SU-DHL-6 (cell line): ENCODE results near the gene PGA4.
"Not testable (repeated sequence)": the region's sequence is repeated elsewhere in the genome, so short reads cannot be mapped to it uniquely, and the experiment has no call there.

Experiments
- H2AFZ ChIP-seq: fragments of 200-600 bp; sonication (generic); 2 replicates; pipeline ENCODE4 v1.6.1; 2014; ENCODE audit warnings: low read depth, mild to moderate bottlenecking, moderate library complexity, mixed read lengths, antibody characterized with exemption, low read length; ENCODE audit not compliant: severe bottlenecking
- H3F3A ChIP-seq: fragments of 200-600 bp; shearing (Covaris generic); 2 replicates; pipeline ENCODE4 v1.6.0; 2016; ENCODE audit warnings: antibody characterized with exemption, mild to moderate bottlenecking; ENCODE audit not compliant: insufficient read depth
- H3K27ac ChIP-seq: fragments of 200-600 bp; sonication (generic); 2 replicates; pipeline ENCODE4 v1.5.1; 2016; ENCODE audit warnings: low read depth, mild to moderate bottlenecking, low read length, moderate library complexity, mixed read lengths
- H3K27me3 ChIP-seq: fragments of 200-600 bp; sonication (generic), shearing (Covaris generic); 2 replicates; pipeline ENCODE4 v1.6.0; 2014; ENCODE audit warnings: mild to moderate bottlenecking, low read length
- H3K36me3 ChIP-seq: fragments of 200-600 bp; sonication (generic); 2 replicates; pipeline ENCODE4 v1.6.1; 2014; ENCODE audit warnings: mild to moderate bottlenecking, low read length, mixed read lengths
- H3K4me2 ChIP-seq: fragments of 300-600, 200-600 bp; shearing (Covaris generic), sonication (generic); 2 replicates; pipeline ENCODE4 v1.6.0; 2014; ENCODE audit warnings: low read length, low read depth, mild to moderate bottlenecking; ENCODE audit not compliant: poor library complexity, severe bottlenecking
- H3K4me3 ChIP-seq: fragments of 200-600 bp; sonication (generic); 2 replicates; pipeline ENCODE4 v1.5.1; 2014; ENCODE audit warnings: antibody characterized with exemption, low read length, mild to moderate bottlenecking, mixed read lengths; ENCODE audit not compliant: insufficient read depth, poor library complexity, severe bottlenecking
- H3K79me2 ChIP-seq: fragments of 200-600 bp; sonication (generic); 2 replicates; pipeline ENCODE4 v1.6.1; 2014; ENCODE audit warnings: mild to moderate bottlenecking, low read length, moderate library complexity; ENCODE audit not compliant: insufficient read depth
- H3K9ac ChIP-seq: fragments of 200-600 bp; sonication (generic); 2 replicates; pipeline ENCODE4 v1.7.0; 2014; ENCODE audit warnings: mild to moderate bottlenecking, low read length
- H3K9me2 ChIP-seq: fragments of 200-600 bp; sonication (generic); replicated peaks from 2 replicates; pipeline ENCODE4 v1.6.1; 2014; ENCODE audit warnings: low read length; ENCODE audit not compliant: insufficient read depth
- H3K9me3 ChIP-seq: fragments of 200-600 bp; sonication (generic); 2 replicates; pipeline ENCODE4 v1.6.1; 2014; ENCODE audit warnings: low read length, mixed read lengths; ENCODE audit not compliant: insufficient read depth
- H4K20me1 ChIP-seq: fragments of 200-600 bp; sonication (generic); 2 replicates; pipeline ENCODE4 v1.6.1; 2014; ENCODE audit warnings: low read depth, mild to moderate bottlenecking, antibody characterized with exemption, low read length, moderate library complexity, mixed read lengths
- CTCF ChIP-seq: fragments of 200-600 bp; sonication (generic); IDR thresholded peaks from one replicate; pipeline ENCODE4 v1.5.1; 2017; ENCODE audit warnings: antibody characterized with exemption, mild to moderate bottlenecking, low read length, moderate library complexity; ENCODE audit not compliant: insufficient read depth, poor library complexity, severe bottlenecking
- EZH2phosphoT487 ChIP-seq: fragments of 200-600 bp; sonication (generic), shearing (Covaris generic); conservative IDR thresholded peaks from 2 replicates; pipeline ENCODE4 v1.6.1; 2018; ENCODE audit warnings: mild to moderate bottlenecking, antibody characterized with exemption, low read length, moderate library complexity, mixed read lengths

PGA4 gene

GRCh38 chr11:61222047-61222446 lies at the start of gene PGA4:
TSS of gene PGA4 (plus strand) at chr11:61222347. CDS start at chr11:61222401, 54 bp downstream.
- H3K27me3 ChIP-seq, H3K9me3 ChIP-seq, H3K9ac ChIP-seq, H4K20me1 ChIP-seq, H3F3A ChIP-seq, H3K4me2 ChIP-seq, H2AFZ ChIP-seq, H3K4me3 ChIP-seq, H3K36me3 ChIP-seq, H3K9me2 ChIP-seq, H3K79me2 ChIP-seq, H3K27ac ChIP-seq: not testable (repeated sequence)

DNA sequence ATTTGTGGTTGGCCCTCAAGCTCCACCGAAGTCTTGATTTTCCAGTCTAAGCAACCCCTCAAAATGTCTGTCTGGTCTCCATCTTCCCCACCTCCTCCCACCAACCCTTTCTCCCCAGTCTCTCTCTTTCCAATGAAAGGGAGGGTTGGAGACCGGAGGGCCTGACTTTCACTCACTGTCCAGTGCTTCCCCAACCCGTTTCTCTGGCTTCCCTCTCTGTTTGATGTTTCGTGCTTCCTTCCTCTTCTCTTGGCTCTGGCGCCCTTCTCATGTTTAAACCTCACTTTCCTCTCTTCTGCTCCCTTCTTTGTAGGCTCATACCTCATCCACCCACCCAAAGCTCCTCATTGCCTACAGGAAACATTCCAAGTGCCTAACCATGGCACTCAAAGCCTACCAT lies 49.8 kb upstream of the PGA4 start:
- no peaks in the 10 kb centered on the region for H3K36me3 ChIP-seq
- no peak overlapping the region for H3K4me3 ChIP-seq
- no peak overlapping the region for H3K4me2 ChIP-seq
- no peak overlapping the region for H3K27ac ChIP-seq
- no peak overlapping the region for H2AFZ ChIP-seq
- H3K79me2 ChIP-seq = no peaks in the 10 kb centered on the region
- no peaks in the 10 kb centered on the region for H3K9me3 ChIP-seq
- H3K27me3 ChIP-seq = no peaks in the 10 kb centered on the region
- no peaks in the 10 kb centered on the region for H3F3A ChIP-seq
- H3K9ac ChIP-seq = no peak overlapping the region
- no peaks in the 10 kb centered on the region for H3K9me2 ChIP-seq
- no peaks in the 10 kb centered on the region for H4K20me1 ChIP-seq
- no peak for TF ChIP-seq CTCF
- no peak for TF ChIP-seq EZH2phosphoT487

DNA sequence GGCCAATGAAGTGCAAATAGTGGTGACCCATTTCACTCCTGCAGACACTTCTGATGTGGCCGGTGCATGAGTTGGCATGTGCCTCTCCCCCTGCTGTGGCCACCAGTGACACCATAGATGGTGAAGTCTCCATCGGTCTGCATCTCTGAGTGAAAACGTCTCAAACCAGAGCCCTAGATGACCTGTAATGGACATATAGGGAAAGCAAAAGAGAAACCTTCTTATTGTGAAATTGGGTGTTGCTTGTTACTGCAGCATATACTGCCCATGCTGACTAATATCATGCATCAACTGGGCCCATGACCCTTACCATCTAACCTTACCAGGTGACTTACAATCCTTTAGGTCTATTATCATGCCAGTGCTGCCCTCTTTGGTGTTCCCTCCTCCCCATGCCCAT lies 49.3 kb upstream of the PGA4 start:
- no peaks in the 10 kb centered on the region for H3K36me3 ChIP-seq
- no peak overlapping the region for H3K4me3 ChIP-seq
- no peak for TF ChIP-seq CTCF
- no peak for TF ChIP-seq EZH2phosphoT487
- H3K79me2 ChIP-seq = no peaks in the 10 kb centered on the region
- H3K9me3 ChIP-seq = no peaks in the 10 kb centered on the region
- H3K4me2 ChIP-seq = no peak overlapping the region
- H3K27me3 ChIP-seq = no peaks in the 10 kb centered on the region
- H3K9ac ChIP-seq = no peak overlapping the region
- H3K9me2 ChIP-seq = no peaks in the 10 kb centered on the region
- no peaks in the 10 kb centered on the region for H4K20me1 ChIP-seq
- H3K27ac ChIP-seq = no peak overlapping the region
- H3F3A ChIP-seq = no peaks in the 10 kb centered on the region
- H2AFZ ChIP-seq = no peak overlapping the region

- H3K36me3 ChIP-seq = no peaks in the 10 kb centered on the region
- TF ChIP-seq CTCF (no peak), EZH2phosphoT487 (no peak)
- H2AFZ ChIP-seq = no peak overlapping the region
- no peaks in the 10 kb centered on the region for H4K20me1 ChIP-seq
- H3K27me3 ChIP-seq = no peaks in the 10 kb centered on the region
- no peak overlapping the region for H3K4me3 ChIP-seq
- no peak overlapping the region for H3K9ac ChIP-seq
- H3K27ac ChIP-seq = no peak overlapping the region
- H3K9me2 ChIP-seq = no peaks in the 10 kb centered on the region
- no peaks in the 10 kb centered on the region for H3F3A ChIP-seq
- no peaks in the 10 kb centered on the region for H3K79me2 ChIP-seq
- no peaks in the 10 kb centered on the region for H3K9me3 ChIP-seq
- no peak overlapping the region for H3K4me2 ChIP-seq
Observed at GRCh38 chr11:61173456-61173855, 48.7 kb upstream of the PGA4 start.
